Islet of Langerhans (tissue), 1 donor: Measurements from ENCODE around the gene C6.
"Not testable (repeated sequence)": the region's sequence is repeated elsewhere in the genome, so short reads cannot be mapped to it uniquely, and the experiment has no call there.

ENCODE experiments used
- FAIRE-seq: peaks from one replicate; lab custom pipeline; 2011; peaks lifted over from hg19 to GRCh38; lab: Jason Lieb, UNC

Gene C6

GRCh38 chr5:41199660-41200059, 13.7 kb downstream of the C6 start:
- FAIRE-seq, result no peak

GRCh38 chr5:41196197-41196596, 17.1 kb downstream of the C6 start:
- FAIRE-seq, result no peak

DNA sequence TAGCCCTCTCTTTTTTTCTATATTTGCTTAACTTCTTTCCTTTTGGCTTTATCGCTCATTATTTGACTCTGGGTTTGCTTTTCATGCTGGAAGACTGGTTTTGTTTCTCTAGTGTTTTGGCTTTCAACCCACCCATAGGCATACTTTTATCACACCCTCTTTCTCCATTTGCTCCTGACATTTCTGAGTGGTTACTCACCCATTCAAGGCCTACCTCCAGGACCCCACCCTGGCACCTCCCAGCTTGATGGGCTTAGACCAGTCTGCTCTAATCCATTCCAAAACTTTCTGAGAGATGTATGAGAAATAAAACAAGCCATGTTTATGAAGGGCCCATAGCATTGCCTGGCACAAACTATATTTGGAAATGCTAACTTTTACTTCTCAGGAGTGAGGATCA, 18.1 kb downstream of the C6 start:
- FAIRE-seq, result no peak

GRCh38 chr5:41194339-41194738, 19.0 kb downstream of the C6 start:
- FAIRE-seq, result no peak

GRCh38 chr5:41193456-41194205, 19.7 kb downstream of the C6 start:
- FAIRE-seq, result peak; percentile 97

DNA sequence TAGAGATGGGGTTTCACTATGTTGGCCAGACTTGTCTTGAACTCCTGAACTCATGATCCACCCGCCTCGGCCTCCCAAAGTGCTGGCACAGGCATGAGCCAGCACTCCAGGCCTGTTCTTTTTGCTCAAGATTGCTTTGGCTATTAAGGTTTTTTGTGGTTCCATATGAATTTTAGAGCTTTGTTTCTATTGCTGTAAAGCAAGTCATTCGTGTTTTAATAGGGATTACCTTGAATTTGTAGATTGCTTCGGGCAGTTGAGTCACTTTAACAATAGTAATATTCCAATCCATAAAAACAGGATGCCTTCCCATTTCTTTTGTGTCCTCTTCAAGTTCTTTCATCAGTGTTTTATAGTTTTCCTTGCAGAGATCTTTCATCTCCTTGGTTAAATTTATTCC, 22.1 kb downstream of the C6 start:
- no peak for FAIRE-seq

GRCh38 chr5:41186143-41186542, 27.2 kb downstream of the C6 start:
- FAIRE-seq, result no peak

- not testable (repeated sequence) for FAIRE-seq
Observed at GRCh38 chr5:41183331-41183730, 30.0 kb downstream of the C6 start.

GRCh38 chr5:41182666-41183065, 30.7 kb downstream of the C6 start:
- peak; percentile 51 for FAIRE-seq

- FAIRE-seq, result no peak
Observed at GRCh38 chr5:41181691-41182564, 31.4 kb downstream of the C6 start.

DNA sequence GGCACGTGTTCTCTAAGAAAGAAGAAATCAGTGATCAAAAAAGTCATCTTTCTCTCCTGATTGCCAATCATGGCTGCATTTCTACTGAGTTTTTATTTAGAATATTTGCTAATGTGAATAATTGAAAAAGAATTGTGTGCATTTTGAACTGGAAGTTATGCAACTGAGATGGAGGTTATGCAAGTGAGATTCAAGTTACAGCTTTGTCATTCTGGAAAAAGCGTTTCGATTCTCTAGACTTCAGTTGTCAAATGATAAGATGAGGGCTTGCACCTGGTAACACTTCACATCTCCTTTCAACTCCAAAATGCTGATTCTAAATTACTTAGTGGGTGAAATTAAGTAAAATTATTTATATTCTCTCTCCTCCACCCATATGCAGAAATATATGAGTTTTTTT, 36.4 kb downstream of the C6 start:
- no peak for FAIRE-seq

DNA sequence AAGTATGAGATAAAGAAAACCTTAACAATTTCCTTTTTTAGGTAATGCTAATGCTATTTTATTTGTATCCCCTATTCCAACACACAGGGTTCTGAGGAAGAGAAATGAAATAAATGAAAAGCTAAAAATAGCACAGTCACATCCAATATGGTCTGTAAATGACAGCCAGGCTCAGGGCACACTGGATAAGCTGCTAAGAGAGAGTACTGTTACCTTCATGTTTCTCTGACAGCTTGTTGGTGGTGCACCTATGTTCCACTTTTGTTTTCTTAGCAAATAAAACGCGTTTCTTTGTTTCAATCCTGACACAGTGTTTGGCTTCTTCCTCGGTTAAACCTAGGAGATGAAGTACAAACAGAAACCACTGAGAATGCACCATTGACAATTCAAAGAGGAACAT, 41.3 kb downstream of the C6 start:
- no peak for FAIRE-seq

- FAIRE-seq, result peak; percentile 41
Observed at GRCh38 chr5:41161271-41161670, 52.1 kb downstream of the C6 start.

DNA sequence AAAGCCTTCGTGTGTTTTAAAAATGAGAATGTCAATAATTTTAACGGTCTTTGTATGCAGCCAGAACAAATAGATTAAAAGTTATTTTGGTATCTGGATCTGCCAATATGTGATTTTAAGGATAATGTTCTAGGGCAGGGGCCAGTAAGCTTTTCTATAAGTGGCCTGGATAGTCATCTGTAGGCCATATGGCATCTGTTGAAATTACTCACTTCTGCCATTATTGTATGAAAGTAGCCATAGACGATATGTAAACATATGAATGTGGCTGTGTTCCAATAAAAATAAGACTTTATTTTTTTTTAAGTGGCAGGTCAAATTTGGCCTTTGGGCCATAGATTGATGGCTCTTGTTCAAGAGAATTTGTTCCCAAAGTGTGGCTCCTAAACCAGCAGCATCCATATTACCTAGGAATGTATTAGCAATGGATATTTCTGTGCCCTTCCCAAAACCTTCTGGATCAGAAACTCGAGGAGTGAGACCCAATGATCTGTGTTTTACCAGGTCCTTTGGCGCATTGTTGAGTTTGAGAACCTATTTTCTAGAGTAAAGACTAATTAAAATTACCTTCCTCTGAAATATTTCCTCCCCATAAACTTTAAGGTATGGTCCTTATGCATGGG, 55.9 kb downstream of the C6 start:
- no peak for FAIRE-seq

- FAIRE-seq, result no peak
Observed at GRCh38 chr5:41156739-41157138, 56.6 kb downstream of the C6 start.

DNA sequence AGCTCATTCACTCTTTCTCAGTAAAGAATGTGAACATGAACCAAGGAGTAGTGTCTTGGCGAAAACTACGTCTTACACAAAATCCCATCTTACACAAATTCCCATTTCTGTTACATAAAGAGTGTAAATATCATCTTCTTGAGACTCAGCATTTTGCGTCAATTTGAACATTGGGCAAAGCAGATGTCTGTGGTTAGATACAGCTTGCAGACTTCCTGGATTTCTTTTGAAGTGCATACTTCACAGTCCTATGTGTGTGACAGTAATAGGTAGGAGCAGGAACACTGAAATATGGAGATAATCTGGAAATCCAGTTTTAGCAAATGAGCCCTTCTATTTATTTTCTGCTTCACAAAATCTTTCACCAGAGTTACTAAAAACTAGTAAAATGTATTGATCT, 58.8 kb downstream of the C6 start:
- no peak for FAIRE-seq

DNA sequence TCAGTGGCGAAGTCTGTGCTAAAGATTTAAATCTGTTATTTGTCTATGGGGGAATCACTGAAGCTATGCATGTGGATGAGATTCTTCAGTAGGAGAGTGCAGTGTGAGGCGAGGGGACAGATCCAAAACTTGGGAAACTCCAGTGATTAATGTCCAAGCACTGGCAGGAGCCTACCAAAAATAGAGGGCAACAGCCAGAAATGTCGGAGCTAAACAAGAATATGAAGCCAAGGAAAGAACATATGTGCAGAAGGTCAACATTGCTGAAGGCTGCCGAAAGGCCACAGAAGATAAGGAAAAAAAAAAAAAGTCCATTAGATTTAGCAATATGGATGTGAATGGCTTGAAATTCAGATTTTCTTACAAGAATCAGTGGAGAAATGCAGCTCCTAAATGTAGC, 61.8 kb downstream of the C6 start:
- FAIRE-seq, result no peak

DNA sequence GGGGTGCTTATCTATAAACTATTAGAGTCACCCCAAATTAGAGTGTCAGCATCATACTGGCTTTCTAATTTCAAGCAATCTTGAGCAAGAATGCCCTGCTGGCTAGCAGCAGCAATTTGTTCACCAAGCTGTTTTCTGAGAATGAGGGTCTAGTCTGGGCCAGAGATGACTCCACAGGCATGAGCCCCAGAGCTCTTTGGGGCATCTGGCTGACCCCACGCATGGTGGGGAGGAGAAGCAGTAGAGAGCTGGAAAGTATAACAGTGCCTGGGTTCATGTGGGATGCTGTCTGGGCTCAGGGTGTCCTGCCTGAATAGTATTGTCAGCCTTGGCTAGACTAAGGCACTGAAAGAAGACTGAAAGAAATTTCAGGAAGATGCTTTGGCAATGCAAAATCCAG, 64.9 kb downstream of the C6 start:
- FAIRE-seq, result no peak

GRCh38 chr5:41145306-41145705, 68.0 kb downstream of the C6 start:
- FAIRE-seq, result no peak

DNA sequence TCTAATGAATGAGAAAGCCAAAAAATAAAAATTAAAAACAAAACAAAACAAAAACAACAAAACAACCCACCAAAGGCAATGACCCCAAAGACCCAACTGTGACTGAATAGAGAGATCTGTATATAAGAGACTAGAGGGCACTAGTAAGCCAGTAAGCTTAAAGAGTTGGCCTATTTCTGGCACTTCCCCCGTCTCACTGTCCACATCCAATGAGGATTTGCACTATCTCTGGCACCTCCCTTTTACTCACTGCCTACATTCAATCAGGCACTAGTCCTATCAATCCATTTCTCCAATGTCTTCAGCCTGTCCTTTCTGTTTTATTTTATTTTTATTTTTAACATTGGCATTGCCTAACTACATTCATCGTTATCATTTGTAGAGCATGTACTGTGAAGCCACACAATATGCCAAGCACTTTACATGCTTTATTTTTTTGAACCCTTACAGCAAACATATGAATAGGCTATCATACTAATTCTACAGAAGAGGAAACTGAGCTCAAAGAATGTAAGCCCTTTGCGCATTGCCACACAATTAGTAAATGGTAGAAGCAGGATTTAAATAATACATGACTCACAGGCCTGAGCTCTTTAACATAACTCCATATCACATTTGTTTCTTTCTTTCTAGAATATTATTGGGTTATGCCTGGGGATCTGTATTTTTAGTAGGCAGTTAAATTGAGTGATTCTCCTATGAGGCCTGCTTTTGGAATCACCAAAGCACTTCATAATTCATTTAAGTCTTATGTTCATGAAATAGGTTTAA, 70.0 kb downstream of the C6 start:
- FAIRE-seq, result no peak

- peak; percentile 99 for FAIRE-seq
Observed at GRCh38 chr5:41127967-41128690, 85.2 kb downstream of the C6 start.

- FAIRE-seq, result no peak
Observed at GRCh38 chr5:41122459-41122858, 90.9 kb downstream of the C6 start.
